Sciatic nerve (tissue), 2 donors: ENCODE results near the gene MYLK3. TPM values are rescaled to one million over a fixed set of nuclear protein-coding genes. Genes with fewer than 3 reads are reported as not detected.
"Not testable (repeated sequence)": the region's sequence is repeated elsewhere in the genome, so short reads cannot be mapped to it uniquely, and the experiment has no call there.

Source experiments
- ATAC-seq: fragments of 200-7000 bp; cut with Tn5 transposase; one replicate; pipeline ENCODE4 v1.9.1; 2020; ENCODE audit warnings: mild to moderate bottlenecking, moderate library complexity
- DNase-seq: peaks from one replicate; pipeline ENCODE4 v3.0.0-alpha.2; 2020; ENCODE audit warnings: low spot score
- intact Hi-C: fragments of 100-400 bp; cut with DNase I; formaldehyde crosslinking; loops from one replicate; pipeline ENCODE4 v1.14.2; 2022
- total RNA-seq: library from RNA; stranded (reverse); fragmentation: NEBNext Ultra II Directional; extraction: Animal tissue kit (Norgen Biotek cat#: 25700); gene quantifications from one replicate; pipeline ENCODE4 v1.2.1, GENCODE V29; 2021
- donor health status: DM: no; HTN: no; CAD: no.
- donor health status: DM: no; HTN: no; CAD: no.

The MYLK3 gene
- total RNA-seq, 1 donor from 2014 or later: 2.0 TPM

- DNase-seq (no peak), ATAC-seq (no peak)
- intact Hi-C loops: no loop called here
These were observed 46.1 kb downstream of the MYLK3 start for GRCh38 chr16:46702030-46702429.

GRCh38 chr16:46701615-46702014 is 46.5 kb downstream of the MYLK3 start:
- intact Hi-C loops: no loop called here
- DNase-seq: no peak
- ATAC-seq: no peak

- DNase-seq (no peak), ATAC-seq (no peak)
- intact Hi-C loops: no loop called here
These were observed 48.1 kb downstream of the MYLK3 start for GRCh38 chr16:46700048-46700447.

- intact Hi-C loops: no loop called here
- DNase-seq (no peak), ATAC-seq (no peak)
These were observed 51.2 kb downstream of the MYLK3 start for GRCh38 chr16:46696957-46697356.

- DNase-seq: no peak
- no peak for ATAC-seq
- intact Hi-C loops: no loop called here
These were observed 52.2 kb downstream of the MYLK3 start for GRCh38 chr16:46695937-46696336.

GRCh38 chr16:46693598-46693997 is 54.5 kb downstream of the MYLK3 start:
- no peak for ATAC-seq
- no peak for DNase-seq
- intact Hi-C loops: no loop called here

GRCh38 chr16:46691726-46692125 is 56.4 kb downstream of the MYLK3 start:
- ATAC-seq (no peak), DNase-seq (no peak)
- intact Hi-C loops: no loop called here

- intact Hi-C loops: no loop called here
- no peak for DNase-seq
- ATAC-seq: no peak
These were observed 57.6 kb downstream of the MYLK3 start for GRCh38 chr16:46690281-46691178.

- intact Hi-C loops: no loop called here
- ATAC-seq: peak; percentile 96
- DNase-seq: peak; percentile 99
These were observed 58.5 kb downstream of the MYLK3 start, which contains the start of gene ORC6 for GRCh38 chr16:46689365-46690280. ORC6 (plus strand) TSS chr16:46689659; CDS start chr16:46689706, 47 bp downstream.

GRCh38 chr16:46688654-46689364 is 59.3 kb downstream of the MYLK3 start, which contains the start of gene VPS35:
VPS35 (minus strand) TSS chr16:46689178; CDS start chr16:46689133, 45 bp downstream.
- peak; percentile 99 for ATAC-seq
- peak; percentile 100 for DNase-seq
- intact Hi-C loops: no loop called here

GRCh38 chr16:46688101-46688653 is 60.0 kb downstream of the MYLK3 start:
- ATAC-seq: no peak
- intact Hi-C loops: no loop called here

GRCh38 chr16:46687486-46687885 is 60.7 kb downstream of the MYLK3 start:
- DNase-seq: no peak
- intact Hi-C loops: no loop called here
- ATAC-seq: no peak

More at GRCh38 chr16:46688101-46688653, 60.0 kb downstream of the MYLK3 start:
- DNase-seq: peak; percentile 66

- DNase-seq: no peak
- intact Hi-C loops: no loop called here
- no peak for ATAC-seq
These were observed 61.2 kb downstream of the MYLK3 start for GRCh38 chr16:46686815-46687473.

GRCh38 chr16:46681867-46682266 is 66.3 kb downstream of the MYLK3 start:
- intact Hi-C loops, DNase-seq, ATAC-seq: not testable (repeated sequence)

- intact Hi-C loops, ATAC-seq, DNase-seq: not testable (repeated sequence)
These were observed 70.2 kb downstream of the MYLK3 start for GRCh38 chr16:46677943-46678342.

- DNase-seq (no peak), ATAC-seq (peak; percentile 60)
- intact Hi-C loops: no loop called here
These were observed 74.7 kb downstream of the MYLK3 start for GRCh38 chr16:46673320-46674013.

- no peak for DNase-seq
- ATAC-seq: no peak
- intact Hi-C loops: no loop called here
These were observed 86.0 kb downstream of the MYLK3 start for GRCh38 chr16:46662123-46662522.
